ENCODE measurements around the gene SDHA.

SDHA gene

DNA sequence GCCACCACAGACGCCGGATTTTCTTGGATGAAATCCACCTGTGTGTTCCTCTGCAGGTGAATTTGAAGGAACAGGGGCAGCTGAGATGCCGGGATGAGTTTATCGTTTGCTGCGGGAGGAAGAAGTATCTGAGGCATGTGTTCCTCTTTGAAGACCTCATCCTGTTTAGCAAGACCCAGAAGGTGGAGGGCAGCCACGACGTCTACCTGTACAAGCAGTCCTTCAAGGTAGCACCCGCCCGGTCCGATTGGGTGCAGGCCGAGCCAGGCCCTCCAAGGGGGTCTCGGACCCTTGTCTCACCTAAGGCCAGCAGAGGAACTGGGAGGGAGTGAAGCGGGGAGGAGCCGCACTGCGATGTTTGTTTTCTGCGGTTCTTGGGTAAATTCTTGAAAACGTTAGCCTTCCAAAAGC, 45.3 kb upstream of the SDHA start:
- no peak for DNase-seq (ENCODE audit: low read depth)
- no peak overlapping the region for H3K4me3 ChIP-seq (ENCODE audit: control insufficient read depth, low read depth, low read length)
- TF ChIP-seq, protein P1, sequence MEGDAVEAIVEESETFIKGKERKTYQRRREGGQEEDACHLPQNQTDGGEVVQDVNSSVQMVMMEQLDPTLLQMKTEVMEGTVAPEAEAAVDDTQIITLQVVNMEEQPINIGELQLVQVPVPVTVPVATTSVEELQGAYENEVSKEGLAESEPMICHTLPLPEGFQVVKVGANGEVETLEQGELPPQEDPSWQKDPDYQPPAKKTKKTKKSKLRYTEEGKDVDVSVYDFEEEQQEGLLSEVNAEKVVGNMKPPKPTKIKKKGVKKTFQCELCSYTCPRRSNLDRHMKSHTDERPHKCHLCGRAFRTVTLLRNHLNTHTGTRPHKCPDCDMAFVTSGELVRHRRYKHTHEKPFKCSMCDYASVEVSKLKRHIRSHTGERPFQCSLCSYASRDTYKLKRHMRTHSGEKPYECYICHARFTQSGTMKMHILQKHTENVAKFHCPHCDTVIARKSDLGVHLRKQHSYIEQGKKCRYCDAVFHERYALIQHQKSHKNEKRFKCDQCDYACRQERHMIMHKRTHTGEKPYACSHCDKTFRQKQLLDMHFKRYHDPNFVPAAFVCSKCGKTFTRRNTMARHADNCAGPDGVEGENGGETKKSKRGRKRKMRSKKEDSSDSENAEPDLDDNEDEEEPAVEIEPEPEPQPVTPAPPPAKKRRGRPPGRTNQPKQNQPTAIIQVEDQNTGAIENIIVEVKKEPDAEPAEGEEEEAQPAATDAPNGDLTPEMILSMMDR (IDR thresholded peaks at IDR 0.05; ENCODE audit: control insufficient read depth, insufficient read depth, low read depth, low read length, missing control alignments) = no peak

DNA sequence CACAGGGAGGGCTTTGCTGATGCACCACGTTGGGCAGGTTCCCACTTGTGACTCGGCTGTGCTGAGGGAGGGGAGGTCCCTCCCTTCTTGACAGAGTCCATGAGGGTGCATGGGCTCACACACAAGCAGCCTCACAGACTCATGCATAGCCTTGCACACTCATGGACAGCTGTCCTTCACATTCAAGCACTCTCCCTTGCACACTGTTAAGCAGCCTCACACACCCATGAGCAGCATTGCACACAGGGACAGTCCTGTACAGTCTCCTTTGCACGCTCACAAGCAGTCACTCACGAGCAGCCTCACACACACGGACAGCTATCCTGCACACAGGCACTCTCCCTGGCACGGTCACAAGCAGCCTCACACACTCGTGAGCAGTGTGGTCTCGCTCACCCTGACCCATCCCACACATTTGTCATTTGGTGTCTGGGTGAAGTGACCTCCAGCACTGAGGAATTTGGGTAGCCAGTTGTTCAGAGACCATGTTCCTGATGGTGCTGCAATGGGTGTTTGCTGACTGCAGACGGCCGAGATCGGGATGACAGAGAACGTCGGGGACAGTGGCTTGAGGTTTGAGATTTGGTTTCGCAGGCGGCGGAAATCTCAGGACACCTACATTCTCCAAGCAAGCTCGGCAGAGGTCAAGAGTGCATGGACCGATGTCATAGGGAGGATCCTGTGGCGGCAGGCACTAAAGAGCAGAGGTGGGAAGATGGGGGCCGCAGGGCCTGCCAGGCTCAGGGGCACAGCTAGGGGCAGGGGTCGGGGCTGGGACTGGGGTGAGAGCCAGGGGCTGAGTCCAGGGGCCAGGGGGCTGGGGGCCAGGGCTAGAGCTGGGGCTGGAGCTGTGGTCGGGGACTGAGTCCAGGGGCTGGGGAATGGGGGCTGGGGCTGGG, 44.5 kb upstream of the SDHA start:
- no peak for DNase-seq (ENCODE audit: low read depth)
- TF ChIP-seq, protein P1 (IDR thresholded peaks at IDR 0.05; ENCODE audit: control insufficient read depth, insufficient read depth, low read depth, low read length, missing control alignments) = no peak

DNA sequence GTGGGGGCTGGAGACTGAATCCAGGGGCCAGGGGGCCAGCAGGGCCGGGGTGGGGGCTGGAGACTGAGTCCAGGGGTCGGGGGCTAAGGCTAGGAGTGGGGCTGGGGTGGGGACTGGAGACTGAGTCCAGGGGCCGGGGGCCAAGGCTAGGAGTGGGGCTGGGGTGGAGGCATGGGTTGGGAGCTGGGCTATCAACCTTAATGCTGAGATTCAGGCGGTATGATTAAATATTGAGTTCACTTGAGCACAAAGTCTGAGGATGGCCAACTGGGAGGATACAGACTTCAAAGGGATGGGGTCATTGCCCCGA, 43.9 kb upstream of the SDHA start:
- TF ChIP-seq, protein P1 (IDR thresholded peaks at IDR 0.05; ENCODE audit: control insufficient read depth, insufficient read depth, low read depth, low read length, missing control alignments) = no peak
- DNase-seq (ENCODE audit: low read depth) = no peak
- no peak overlapping the region for H3K4me3 ChIP-seq (ENCODE audit: control insufficient read depth, low read depth, low read length)

More for the DNA sequence above, 44.5 kb upstream of the SDHA start:
- no peak overlapping the region for H3K4me3 ChIP-seq (ENCODE audit: control insufficient read depth, low read depth, low read length)

DNA sequence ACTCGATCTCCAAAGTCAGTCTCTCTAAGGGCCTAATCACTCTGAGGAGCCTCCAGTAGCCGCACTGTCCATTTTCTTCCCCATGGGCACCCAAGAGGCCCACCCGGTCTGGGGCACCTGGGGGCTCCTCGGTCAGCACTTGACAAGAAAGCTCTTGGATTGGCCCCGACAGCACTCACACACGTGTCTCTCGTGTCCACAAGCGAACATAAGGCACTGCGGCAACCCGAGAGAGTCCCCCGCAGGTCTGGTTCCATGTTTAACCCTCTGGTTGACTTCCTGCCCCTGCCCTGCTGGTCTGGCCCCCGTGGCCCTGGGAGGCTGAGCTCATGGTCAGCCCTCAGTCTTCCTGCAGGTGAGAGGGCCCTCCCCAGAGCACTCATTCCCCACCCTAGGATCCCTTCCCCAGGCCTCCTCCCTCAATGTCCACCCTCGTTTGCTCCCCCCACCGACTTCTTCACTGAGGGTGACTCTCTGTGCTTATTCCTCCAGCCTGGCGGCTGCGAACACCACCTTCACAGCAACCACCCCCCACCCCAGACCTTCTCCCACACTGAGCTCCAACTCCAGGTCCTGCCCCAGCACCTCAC, 43.1 kb upstream of the SDHA start:
- H3K4me3 ChIP-seq (ENCODE audit: control insufficient read depth, low read depth, low read length) = no peak overlapping the region
- TF ChIP-seq, protein P1 (IDR thresholded peaks at IDR 0.05; ENCODE audit: control insufficient read depth, insufficient read depth, low read depth, low read length, missing control alignments) = no peak
- DNase-seq (ENCODE audit: low read depth) = no peak

DNA sequence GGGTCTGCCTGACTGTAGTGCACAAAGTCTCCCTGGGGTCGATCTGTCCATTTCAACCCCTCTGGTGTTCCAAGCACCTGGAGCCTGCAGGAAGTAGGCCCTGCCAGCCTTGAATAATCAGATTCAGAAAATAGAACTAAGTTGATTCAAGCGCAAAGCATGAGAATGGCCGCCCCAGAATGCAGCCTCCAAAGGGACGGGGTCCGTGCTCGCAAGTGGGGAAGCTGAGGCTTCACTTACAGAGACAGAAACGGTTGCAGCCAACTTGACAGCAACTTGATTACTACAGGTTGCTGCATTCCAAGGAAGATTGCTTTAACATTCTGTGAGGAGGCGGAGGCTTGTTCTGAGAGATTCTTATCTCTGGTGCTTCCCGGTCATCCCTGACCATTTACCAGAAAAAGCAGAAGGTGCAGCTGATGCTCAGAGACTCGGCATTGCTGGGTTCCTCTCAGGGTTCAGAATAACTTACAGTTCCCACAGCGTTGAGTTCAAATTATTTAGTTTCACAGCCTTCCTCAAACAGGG, 41.8 kb upstream of the SDHA start:
- TF ChIP-seq, protein P1 (IDR thresholded peaks at IDR 0.05; ENCODE audit: control insufficient read depth, insufficient read depth, low read depth, low read length, missing control alignments) = no peak
- no peak overlapping the region for H3K4me3 ChIP-seq (ENCODE audit: control insufficient read depth, low read depth, low read length)
- DNase-seq (ENCODE audit: low read depth) = no peak

DNA sequence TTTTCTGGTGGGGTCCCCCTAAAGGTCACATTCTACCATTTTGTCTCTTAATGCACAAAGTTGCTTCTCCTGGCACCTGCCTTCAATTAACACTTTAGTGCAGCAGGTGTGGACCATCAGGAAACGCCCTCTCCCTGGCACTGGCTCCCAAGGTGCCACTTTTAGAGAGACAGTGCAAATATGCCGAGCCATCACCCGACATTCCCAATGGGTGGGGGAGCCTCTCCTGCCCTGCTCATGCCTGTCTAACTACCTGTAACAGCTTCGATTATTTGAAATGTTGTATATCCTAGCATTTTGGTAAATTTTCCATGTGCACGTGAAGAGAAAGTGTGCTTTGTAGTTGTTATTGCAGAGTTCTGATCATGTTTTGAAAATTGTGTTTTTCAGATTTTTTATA, 40.0 kb upstream of the SDHA start:
- TF ChIP-seq, protein P1 (IDR thresholded peaks at IDR 0.05; ENCODE audit: control insufficient read depth, insufficient read depth, low read depth, low read length, missing control alignments) = no peak
- DNase-seq (ENCODE audit: low read depth) = no peak
- H3K4me3 ChIP-seq (ENCODE audit: control insufficient read depth, low read depth, low read length) = no peak overlapping the region

Data from AG09309 (cell line).